Ishikawa (cell line): Measurements from ENCODE around the gene RAG2.

Experiments
- CREB1 ChIP-seq: IDR thresholded peaks from 2 replicates; pipeline ENCODE4 v1.6.1; 2012; ENCODE audit warnings: low read depth
- EGR1 ChIP-seq: IDR thresholded peaks from 2 replicates; pipeline ENCODE4 v1.6.1; 2012
- EP300 ChIP-seq: IDR thresholded peaks from 2 replicates; pipeline ENCODE4 v1.6.1; 2012; ENCODE audit warnings: borderline replicate concordance
- MAX ChIP-seq: IDR thresholded peaks from 2 replicates; pipeline ENCODE4 v1.6.1; 2012
- RAD21 ChIP-seq: IDR thresholded peaks from 2 replicates; pipeline ENCODE4 v1.6.1; 2012; ENCODE audit warnings: low read depth
- TAF1 ChIP-seq: IDR thresholded peaks from 2 replicates; pipeline ENCODE4 v1.6.1; 2012; ENCODE audit warnings: low read depth, mild to moderate bottlenecking
- TCF12 ChIP-seq: IDR thresholded peaks from 2 replicates; pipeline ENCODE4 v1.6.1; 2012; ENCODE audit warnings: low read depth
- YY1 ChIP-seq: IDR thresholded peaks from 2 replicates; pipeline ENCODE4 v1.6.1; 2012; ENCODE audit warnings: low read depth
- ZBTB7A ChIP-seq: IDR thresholded peaks from 2 replicates; pipeline ENCODE4 v1.6.1; 2012; ENCODE audit warnings: low read depth
- TF ChIP-seq, protein P1 (sequence below): IDR thresholded peaks from 2 replicates; pipeline ENCODE4 v1.6.1; 2012
- TF ChIP-seq, protein P2 (sequence below): IDR thresholded peaks from 2 replicates; pipeline ENCODE4 v1.6.1; 2012; ENCODE audit warnings: low read depth, mild to moderate bottlenecking

- TF ChIP-seq YY1 (no peak), ZBTB7A (no peak), TCF12 (no peak), EP300 (no peak), TAF1 (no peak), EGR1 (no peak), CREB1 (no peak), MAX (no peak), RAD21 (no peak)
- TF ChIP-seq, protein P1, sequence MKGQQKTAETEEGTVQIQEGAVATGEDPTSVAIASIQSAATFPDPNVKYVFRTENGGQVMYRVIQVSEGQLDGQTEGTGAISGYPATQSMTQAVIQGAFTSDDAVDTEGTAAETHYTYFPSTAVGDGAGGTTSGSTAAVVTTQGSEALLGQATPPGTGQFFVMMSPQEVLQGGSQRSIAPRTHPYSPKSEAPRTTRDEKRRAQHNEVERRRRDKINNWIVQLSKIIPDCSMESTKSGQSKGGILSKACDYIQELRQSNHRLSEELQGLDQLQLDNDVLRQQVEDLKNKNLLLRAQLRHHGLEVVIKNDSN, result no peak
- TF ChIP-seq, protein P2, sequence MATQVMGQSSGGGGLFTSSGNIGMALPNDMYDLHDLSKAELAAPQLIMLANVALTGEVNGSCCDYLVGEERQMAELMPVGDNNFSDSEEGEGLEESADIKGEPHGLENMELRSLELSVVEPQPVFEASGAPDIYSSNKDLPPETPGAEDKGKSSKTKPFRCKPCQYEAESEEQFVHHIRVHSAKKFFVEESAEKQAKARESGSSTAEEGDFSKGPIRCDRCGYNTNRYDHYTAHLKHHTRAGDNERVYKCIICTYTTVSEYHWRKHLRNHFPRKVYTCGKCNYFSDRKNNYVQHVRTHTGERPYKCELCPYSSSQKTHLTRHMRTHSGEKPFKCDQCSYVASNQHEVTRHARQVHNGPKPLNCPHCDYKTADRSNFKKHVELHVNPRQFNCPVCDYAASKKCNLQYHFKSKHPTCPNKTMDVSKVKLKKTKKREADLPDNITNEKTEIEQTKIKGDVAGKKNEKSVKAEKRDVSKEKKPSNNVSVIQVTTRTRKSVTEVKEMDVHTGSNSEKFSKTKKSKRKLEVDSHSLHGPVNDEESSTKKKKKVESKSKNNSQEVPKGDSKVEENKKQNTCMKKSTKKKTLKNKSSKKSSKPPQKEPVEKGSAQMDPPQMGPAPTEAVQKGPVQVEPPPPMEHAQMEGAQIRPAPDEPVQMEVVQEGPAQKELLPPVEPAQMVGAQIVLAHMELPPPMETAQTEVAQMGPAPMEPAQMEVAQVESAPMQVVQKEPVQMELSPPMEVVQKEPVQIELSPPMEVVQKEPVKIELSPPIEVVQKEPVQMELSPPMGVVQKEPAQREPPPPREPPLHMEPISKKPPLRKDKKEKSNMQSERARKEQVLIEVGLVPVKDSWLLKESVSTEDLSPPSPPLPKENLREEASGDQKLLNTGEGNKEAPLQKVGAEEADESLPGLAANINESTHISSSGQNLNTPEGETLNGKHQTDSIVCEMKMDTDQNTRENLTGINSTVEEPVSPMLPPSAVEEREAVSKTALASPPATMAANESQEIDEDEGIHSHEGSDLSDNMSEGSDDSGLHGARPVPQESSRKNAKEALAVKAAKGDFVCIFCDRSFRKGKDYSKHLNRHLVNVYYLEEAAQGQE, result no peak
These were observed 29.4 kb upstream of the RAG2 start for GRCh38 chr11:36627471-36627870.
